Activated naive CD8-positive, alpha-beta T cell treated with anti-CD3 and anti-CD28 coated beads, Interleukin-2, amount 50 U/mL, for 16 hours (primary cell): ENCODE results near the gene ST7.
"Not testable (repeated sequence)": the region's sequence is repeated elsewhere in the genome, so short reads cannot be mapped to it uniquely, and the experiment has no call there.

Experiments
- DNase-seq: peaks from one replicate; pipeline ENCODE4 v3.0.0-alpha.2; 2020; ENCODE audit warnings: low read depth, low spot score

ST7 gene

DNA sequence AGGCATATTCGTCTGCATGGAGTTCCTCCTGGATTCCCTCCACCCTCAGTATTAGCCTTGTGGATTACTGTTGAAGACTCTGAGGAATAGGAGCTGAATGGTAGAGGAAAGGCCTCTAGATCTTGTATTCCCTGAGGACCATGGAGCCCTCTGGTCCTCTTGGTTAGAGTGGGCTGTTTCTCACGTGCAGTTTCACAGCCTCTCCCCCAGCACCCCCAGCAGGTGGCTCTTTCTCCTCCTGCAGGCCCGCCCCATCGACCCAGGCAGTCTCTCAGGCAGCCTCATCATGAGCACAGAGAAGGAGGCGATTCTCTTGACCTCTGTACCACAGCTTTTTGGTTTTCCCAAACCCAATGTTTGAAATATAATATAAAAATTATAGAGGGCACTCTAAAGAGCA is 267.5 kb downstream of the ST7 start:
- DNase-seq: no peak

- no peak for DNase-seq
These were observed 272.2 kb downstream of the ST7 start for GRCh38 chr7:117225536-117225935.

- DNase-seq: no peak
These were observed 273.8 kb downstream of the ST7 start for GRCh38 chr7:117227091-117227490.

DNA sequence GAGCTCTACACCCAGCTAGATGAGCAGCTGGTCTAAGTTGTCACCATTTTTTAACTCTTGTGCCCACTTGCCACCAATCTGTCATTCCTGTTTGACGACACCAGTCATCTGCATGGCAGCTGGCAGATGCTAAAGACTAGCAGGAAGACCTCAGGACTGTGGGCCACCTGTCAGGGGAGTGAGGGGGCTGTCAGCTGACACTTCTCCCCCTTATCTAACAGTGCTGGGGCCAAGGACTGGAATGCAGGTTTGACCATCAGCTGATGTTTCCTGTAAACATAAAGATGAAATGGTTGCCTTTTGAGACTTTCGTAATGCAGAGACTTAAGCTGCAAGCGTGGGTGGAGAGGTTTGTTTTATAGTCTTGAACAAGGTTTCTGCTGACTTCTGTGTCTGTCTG is 276.0 kb downstream of the ST7 start:
- DNase-seq: no peak

DNA sequence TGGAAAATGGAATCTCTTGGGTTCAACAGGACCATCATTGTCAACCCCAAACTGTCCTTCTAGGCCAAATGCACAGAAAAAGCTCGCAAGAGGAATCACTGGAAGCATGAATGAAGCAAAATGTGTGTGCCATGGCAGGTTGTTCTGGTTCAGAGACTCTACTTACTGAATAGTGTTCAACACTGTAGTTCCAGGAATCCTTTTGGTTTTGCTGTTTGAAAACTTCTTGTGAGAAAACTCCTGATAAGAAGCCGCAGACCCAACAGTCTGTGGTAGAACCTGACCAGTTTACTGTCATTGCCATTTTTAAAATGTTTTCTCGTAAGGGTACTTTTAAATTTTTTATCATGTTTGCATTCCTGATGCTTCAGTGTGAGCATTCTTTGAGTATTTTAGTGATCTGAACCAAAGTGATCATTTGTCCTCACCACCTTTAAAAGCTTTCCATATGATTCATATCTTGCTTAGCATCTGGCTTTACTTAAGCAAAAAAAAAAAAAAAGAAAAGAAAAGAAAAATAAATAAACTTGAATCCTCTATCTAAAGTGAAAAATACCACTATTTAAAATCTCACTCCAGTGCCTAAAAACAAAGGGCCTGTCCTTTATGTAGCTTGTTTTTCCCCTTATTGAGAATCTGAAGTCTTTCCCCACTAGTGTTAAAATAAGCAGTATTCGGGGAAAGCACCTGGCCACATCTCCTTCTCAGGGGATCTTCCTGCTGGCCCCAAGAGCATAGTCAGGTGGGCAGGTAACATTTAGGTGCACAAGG is 277.2 kb downstream of the ST7 start:
- DNase-seq: no peak

DNA sequence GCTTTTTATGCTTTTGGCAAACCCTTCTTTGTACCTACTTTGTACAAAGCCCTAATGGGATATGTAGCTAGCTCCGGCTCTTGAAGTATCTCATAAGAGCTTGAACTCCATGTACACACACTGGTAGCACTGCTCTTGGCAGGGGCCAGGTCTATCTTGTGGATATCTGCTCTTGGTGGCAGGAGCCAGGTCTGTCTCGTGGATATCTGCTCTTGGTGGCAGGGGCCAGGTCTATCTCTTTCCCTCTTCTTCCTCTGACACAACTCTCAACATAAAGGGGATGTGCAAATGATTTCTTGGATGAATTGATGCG is 277.7 kb downstream of the ST7 start:
- no peak for DNase-seq

DNA sequence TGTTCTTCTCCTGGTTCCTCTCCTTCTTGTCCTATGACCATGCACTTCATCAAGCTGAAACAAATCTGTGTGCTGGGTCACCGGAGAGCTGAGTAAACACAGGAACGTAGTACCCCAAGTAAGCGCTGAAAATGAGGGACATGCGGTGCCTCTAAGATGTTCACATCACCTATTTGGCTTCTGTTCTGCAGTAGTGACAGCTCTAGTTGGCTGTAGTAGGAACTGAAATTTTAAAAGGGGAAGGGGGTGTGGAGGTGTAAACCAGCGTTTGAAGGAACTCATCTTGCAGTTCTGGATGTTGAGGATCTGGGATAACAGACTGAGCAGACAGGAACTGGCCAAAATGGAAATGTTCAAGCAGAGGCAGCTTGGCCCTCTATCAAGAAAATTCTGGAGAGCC is 284.3 kb downstream of the ST7 start:
- no peak for DNase-seq

DNA sequence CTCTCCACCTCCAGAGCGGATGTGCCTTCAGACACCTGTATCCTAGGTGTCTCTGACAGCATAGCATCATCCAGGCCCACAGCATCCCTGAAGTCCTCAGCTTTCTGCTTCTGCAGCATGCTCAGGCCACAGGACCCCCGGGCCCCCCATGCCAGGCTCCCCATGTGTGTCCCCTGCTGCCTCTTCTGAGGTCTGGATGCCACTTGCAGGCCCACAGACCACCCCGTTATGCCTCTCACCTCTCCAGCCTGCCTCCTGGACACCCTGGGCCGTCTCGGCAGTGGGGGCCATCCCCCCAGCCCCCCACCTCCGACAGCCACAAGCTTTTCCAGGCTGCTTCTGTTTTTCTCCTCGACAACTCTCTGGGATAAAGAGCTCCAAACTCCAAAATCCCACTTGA is 285.2 kb downstream of the ST7 start:
- no peak for DNase-seq

- DNase-seq: no peak
These were observed 285.6 kb downstream of the ST7 start for GRCh38 chr7:117238937-117239336.

GRCh38 chr7:117241088-117241487 is 287.8 kb downstream of the ST7 start:
- DNase-seq: no peak

DNA sequence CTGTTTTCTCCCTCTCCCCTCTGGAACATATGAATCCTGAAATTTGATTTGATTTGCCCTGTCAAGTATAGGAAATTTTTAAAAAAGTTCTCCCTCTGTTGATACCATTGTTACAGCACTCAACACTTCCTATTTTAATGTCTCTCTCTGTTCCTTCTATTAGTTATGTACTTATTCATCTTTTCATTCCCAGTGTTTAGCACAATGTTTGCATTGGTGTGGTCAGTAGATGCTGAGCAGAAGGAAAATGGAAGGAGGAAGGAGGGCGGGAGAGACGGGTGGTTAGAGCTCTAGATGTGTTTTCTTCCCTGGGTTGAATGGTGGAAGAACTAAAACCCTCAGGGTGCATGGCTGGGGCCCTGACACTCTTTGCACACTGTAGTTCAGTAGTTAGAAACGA is 290.1 kb downstream of the ST7 start:
- DNase-seq: no peak

- not testable (repeated sequence) for DNase-seq
These were observed 292.4 kb downstream of the ST7 start for GRCh38 chr7:117245703-117246102.

- DNase-seq: no peak
These were observed 294.5 kb downstream of the ST7 start for GRCh38 chr7:117247809-117248208.

- no peak for DNase-seq
These were observed 295.5 kb downstream of the ST7 start for GRCh38 chr7:117248829-117249228.

- no peak for DNase-seq
These were observed 296.4 kb downstream of the ST7 start for GRCh38 chr7:117249696-117250095.

- DNase-seq: no peak
These were observed 296.9 kb downstream of the ST7 start for GRCh38 chr7:117250245-117250644.

- no peak for DNase-seq
These were observed 297.5 kb downstream of the ST7 start for GRCh38 chr7:117250801-117251200.

DNA sequence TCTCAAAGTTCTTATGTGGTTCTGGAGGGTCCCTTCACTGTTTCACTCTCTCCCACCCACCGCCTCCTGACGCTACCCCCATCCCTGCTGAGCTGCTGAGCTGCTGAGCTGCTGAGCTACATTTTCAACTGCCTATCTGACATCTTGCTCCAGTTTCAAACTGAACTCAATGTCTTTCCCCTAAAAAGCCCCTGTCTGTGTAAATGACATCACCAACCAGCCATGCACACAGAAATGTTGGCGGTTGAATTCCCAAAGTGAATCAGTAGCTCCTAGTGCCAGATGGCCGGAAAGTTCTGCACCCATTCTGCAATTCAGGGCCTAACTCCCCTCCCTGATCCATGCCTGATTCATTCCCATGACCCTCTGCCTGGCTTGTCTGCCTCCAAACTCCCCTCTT is 298.4 kb downstream of the ST7 start:
- DNase-seq: no peak

DNA sequence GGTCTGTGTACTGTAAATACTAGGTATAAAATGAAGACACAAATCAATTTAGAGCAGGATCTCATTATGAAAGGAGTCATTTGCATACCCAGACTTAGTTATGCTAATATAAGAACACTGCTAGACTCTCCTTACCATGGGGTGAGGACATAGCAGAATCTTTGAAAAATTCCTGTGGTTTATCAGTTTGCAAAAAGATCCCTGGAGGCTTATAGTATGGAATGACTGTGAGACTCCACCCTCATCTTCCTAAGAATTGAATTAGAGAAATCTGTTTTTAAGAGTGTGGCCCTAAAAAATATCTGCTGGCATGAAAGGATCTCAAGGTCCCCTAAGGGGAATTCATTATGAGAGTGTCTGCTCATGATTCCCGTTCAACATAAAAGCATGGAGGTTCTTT is 306.3 kb downstream of the ST7 start:
- no peak for DNase-seq

DNA sequence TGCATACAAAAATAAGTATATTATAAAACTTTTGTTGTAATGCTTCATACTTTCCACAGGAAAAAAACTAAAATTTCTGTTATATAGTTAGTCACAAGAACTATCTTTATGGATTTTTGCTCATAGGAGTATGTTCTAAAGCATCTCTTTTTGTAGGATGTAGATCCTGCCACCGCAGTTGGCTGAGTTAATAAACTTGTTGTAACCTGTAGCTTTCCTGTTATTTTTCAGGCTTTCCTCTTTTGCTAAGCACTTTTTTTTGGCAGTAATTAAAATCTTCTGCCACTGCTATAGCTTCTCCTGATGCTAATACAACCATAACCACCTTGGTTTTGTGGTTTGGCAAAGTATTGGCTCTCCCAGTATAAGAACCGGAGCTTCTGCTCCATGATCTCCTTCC is 309.2 kb downstream of the ST7 start:
- DNase-seq: no peak

- no peak for DNase-seq
These were observed 311.4 kb downstream of the ST7 start for GRCh38 chr7:117264716-117265115.

GRCh38 chr7:117269417-117269816 is 316.1 kb downstream of the ST7 start:
- DNase-seq: no peak

DNA sequence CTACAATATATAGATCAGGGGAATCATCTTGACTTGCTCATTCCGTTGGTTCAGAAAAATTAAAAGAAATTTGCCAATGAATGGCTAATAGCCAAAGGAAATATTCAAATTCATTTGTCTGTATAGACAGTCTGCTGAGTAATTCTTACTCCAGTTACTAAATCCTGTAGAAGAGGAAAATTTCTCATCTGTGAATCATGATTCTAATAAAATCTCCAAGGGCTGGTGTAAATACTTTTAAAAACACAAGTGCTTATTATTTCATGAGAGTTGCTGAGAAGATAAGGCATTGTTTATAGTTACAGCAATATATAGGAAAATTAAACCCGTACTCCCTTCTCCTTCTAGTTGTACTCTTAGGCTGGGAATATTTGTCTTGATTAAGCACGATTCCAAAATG is 316.6 kb downstream of the ST7 start:
- no peak for DNase-seq

DNA sequence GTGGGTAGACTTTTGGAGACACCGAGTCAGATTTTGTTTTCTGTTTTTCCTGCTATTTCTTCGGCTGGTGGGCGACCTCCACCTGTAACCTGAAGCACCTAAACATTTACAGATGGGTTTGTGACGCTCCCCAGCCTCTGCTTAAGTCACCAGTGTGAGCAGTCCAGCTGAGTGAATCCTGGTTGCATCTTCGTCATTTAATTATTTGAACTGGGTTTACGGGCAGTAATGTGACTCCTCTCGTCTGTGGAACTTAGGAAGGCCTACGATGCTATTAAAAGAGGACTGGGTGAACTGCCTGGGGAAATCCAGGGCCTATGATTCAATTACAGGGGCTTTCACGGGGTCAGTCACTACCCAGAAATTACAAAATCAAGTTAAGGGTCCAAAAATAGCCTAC is 317.1 kb downstream of the ST7 start:
- DNase-seq: no peak
